CD4-positive, alpha-beta T cell (primary cell): Measurements from ENCODE around the gene DEF6. TPM values are rescaled to one million over a fixed set of nuclear protein-coding genes. Genes with fewer than 3 reads are reported as not detected.

Experiments used
- ATAC-seq: fragments of 200-7000 bp; cut with Tn5 transposase; one replicate; pipeline ENCODE4 v1.10.0; 2022; ENCODE audit warnings: mild to moderate bottlenecking; ENCODE audit not compliant: poor library complexity
- CTCF ChIA-PET: fragments of 350-600 bp; sonication (Branson Sonifier 250); formaldehyde crosslinking; loops from one replicate; lab custom pipeline; 2021; ENCODE audit warnings: antibody characterized with exemption, inconsistent platforms; lab: Charles Lee
- POLR2A ChIA-PET: fragments of 350-600 bp; sonication (Branson Sonifier 250); formaldehyde crosslinking; loops from one replicate; lab custom pipeline; 2021; ENCODE audit warnings: antibody characterized with exemption, inconsistent platforms; lab: Charles Lee
- DNase-seq, 14 experiments: peaks; one replicate each; pipeline ENCODE4 v3.0.0-alpha.2; 2013 to 2020; ENCODE audit warnings: mixed read lengths in 2 of 14
- H3K27ac ChIP-seq, 2 donors: one replicate each; pipeline versions ENCODE4 v1.5.1 to v1.7.0; 2013; ENCODE audit warnings: low read length in 2 of 2, low read depth in 1 of 2, mild to moderate bottlenecking in 1 of 2
- H3K27me3 ChIP-seq, 2 experiments: 1 replicate in 1 of 2; 2 replicates in 1 of 2; pipeline versions ENCODE4 v1.6.1 to v1.7.0; 2013; ENCODE audit warnings: low read length in 2 of 2, control low read depth in 1 of 2, mild to moderate bottlenecking in 1 of 2, moderate library complexity in 1 of 2; ENCODE audit not compliant: insufficient read depth in 2 of 2, control insufficient read depth in 1 of 2
- H3K36me3 ChIP-seq: one replicate; pipeline ENCODE4 v1.6.1; 2013; ENCODE audit warnings: low read length, control low read depth; ENCODE audit not compliant: insufficient read depth
- H3K4me1 ChIP-seq: one replicate; pipeline ENCODE4 v1.6.1; 2013; ENCODE audit warnings: low read length, control low read depth; ENCODE audit not compliant: insufficient read depth
- H3K4me3 ChIP-seq: one replicate; pipeline ENCODE4 v1.5.1; 2013; ENCODE audit warnings: mild to moderate bottlenecking, low read length, moderate library complexity
- H3K9me3 ChIP-seq, 2 experiments: 1 replicate in 1 of 2; 2 replicates in 1 of 2; pipeline versions ENCODE4 v1.6.1 to v1.7.0; 2013; ENCODE audit warnings: low read length in 2 of 2, mild to moderate bottlenecking in 2 of 2, control low read depth in 1 of 2, moderate library complexity in 1 of 2; ENCODE audit not compliant: control insufficient read depth in 1 of 2, insufficient read depth in 1 of 2
- H3K27ac Mint-ChIP-seq: one replicate; pipeline ENCODE4 v1.8.0; 2020; ENCODE audit warnings: mixed read lengths
- H3K27me3 Mint-ChIP-seq: one replicate; pipeline ENCODE4 v1.8.0; 2021; ENCODE audit warnings: mixed read lengths
- H3K36me3 Mint-ChIP-seq: one replicate; pipeline ENCODE4 v1.8.0; 2021; ENCODE audit warnings: low read depth, mixed read lengths
- H3K4me1 Mint-ChIP-seq: one replicate; pipeline ENCODE4 v1.8.0; 2021; ENCODE audit warnings: low read depth, mixed read lengths
- H3K4me3 Mint-ChIP-seq: one replicate; pipeline ENCODE4 v1.8.0; 2020; ENCODE audit warnings: mild to moderate bottlenecking, mixed read lengths
- H3K9me3 Mint-ChIP-seq: one replicate; pipeline ENCODE4 v1.8.0; 2020; ENCODE audit warnings: mixed read lengths
- intact Hi-C, 2 experiments: fragments of 100-400 bp; cut with DNase I in 1 of 2; cut with micrococcal nuclease in 1 of 2; formaldehyde crosslinking; loops; one replicate each; pipeline versions ENCODE4 v1.15.1 to v1.9.0; 2023 to 2025; cut with DNase I, micrococcal nuclease
- total RNA-seq, 174 experiments: library from RNA in 2 of 174; stranded (reverse) in 2 of 174; gene quantifications; one replicate each; pipeline ENCODE4 v1.2.3 and lab custom pipeline; 2021 to 2026
- TF ChIP-seq, protein P1 (sequence below): fragments of 200-600 bp; IDR thresholded peaks from one replicate; pipeline ENCODE4 v1.8.0; 2022; ENCODE audit warnings: antibody characterized with exemption, mild to moderate bottlenecking

The DEF6 gene
- total RNA-seq, 2 experiments from 2014 or later, result 209 to 212 TPM

DNA sequence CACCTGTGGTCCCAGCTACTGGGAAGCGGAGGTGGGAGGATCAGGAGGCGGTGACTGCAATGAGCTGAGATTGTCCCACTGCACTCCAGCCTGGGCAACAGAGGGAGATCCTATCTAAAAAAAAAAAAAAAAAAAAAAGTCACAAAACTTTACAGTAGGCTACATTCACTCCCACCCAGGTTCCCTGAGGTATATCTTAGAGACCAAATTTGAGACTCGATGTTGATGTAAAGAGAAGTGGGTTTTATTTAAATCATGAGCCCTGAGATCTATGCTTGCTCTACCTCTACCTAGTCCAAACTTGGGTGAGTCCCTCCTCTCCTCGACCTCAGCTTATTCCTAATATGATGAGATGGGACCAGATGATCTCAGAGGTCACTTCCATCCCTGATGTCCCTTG is 8.8 kb upstream of the DEF6 start:
- H3K27ac ChIP-seq, result no peak overlapping the region
- Mint-ChIP-seq H3K36me3 (peaks cover 90% of the 10 kb centered on the region), H3K27me3 (no peaks in the 10 kb centered on the region), H3K4me3 (no peak overlapping the region), H3K4me1 (no peaks in the 10 kb centered on the region), H3K27ac (no peak overlapping the region), H3K9me3 (no peaks in the 10 kb centered on the region)
- TF ChIP-seq, protein P1, sequence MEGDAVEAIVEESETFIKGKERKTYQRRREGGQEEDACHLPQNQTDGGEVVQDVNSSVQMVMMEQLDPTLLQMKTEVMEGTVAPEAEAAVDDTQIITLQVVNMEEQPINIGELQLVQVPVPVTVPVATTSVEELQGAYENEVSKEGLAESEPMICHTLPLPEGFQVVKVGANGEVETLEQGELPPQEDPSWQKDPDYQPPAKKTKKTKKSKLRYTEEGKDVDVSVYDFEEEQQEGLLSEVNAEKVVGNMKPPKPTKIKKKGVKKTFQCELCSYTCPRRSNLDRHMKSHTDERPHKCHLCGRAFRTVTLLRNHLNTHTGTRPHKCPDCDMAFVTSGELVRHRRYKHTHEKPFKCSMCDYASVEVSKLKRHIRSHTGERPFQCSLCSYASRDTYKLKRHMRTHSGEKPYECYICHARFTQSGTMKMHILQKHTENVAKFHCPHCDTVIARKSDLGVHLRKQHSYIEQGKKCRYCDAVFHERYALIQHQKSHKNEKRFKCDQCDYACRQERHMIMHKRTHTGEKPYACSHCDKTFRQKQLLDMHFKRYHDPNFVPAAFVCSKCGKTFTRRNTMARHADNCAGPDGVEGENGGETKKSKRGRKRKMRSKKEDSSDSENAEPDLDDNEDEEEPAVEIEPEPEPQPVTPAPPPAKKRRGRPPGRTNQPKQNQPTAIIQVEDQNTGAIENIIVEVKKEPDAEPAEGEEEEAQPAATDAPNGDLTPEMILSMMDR, result no peak
- intact Hi-C loops, result no loop called here
- no peak for DNase-seq
- H3K4me1 ChIP-seq, result no peaks in the 10 kb centered on the region
- ChIA-PET POLR2A (interaction anchor here (0.6 kb wide), 1 partner anchor 166 kb away, joined by 3 read pairs; no protein-coding TSS in a partner anchor), CTCF (interaction anchor here (1.1 kb wide), 1 partner anchor 36 kb away, joined by 3 read pairs; no protein-coding TSS in a partner anchor)
- no peaks in the 10 kb centered on the region for H3K9me3 ChIP-seq
- no peak for ATAC-seq
- peaks cover 89% of the 10 kb centered on the region for H3K36me3 ChIP-seq
- H3K4me3 ChIP-seq, result no peak overlapping the region
- no peaks in the 10 kb centered on the region for H3K27me3 ChIP-seq

DNA sequence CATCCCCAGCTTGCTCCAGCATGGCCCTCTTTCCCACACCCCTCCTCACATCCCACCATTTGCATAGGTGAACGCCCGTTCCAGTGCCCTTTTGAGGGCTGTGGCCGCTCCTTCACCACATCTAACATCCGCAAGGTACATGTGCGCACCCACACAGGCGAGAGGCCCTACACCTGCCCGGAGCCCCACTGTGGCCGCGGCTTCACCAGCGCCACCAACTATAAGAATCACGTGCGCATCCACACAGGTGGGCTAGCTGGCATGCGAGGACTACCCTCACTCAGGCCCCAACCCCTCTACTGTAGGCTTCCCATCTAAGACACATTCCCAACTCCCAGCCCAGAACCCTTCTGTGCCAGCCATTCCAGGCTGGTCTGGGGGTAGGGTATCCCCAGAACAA is 6.1 kb upstream of the DEF6 start:
- peaks cover 91% of the 10 kb centered on the region for H3K36me3 ChIP-seq
- Mint-ChIP-seq H3K27me3 (no peaks in the 10 kb centered on the region), H3K9me3 (no peaks in the 10 kb centered on the region), H3K4me3 (no peak overlapping the region), H3K36me3 (peaks cover 88% of the 10 kb centered on the region), H3K27ac (no peak overlapping the region), H3K4me1 (peaks cover 5% of the 10 kb centered on the region)
- no peak overlapping the region for H3K4me3 ChIP-seq
- CTCF ChIA-PET, result no interaction called here
- no peak overlapping the region for H3K27ac ChIP-seq
- H3K27me3 ChIP-seq, result no peaks in the 10 kb centered on the region
- ATAC-seq (no peak), DNase-seq (no peak)
- no peaks in the 10 kb centered on the region for H3K9me3 ChIP-seq
- intact Hi-C loops, result no loop called here
- H3K4me1 ChIP-seq, result peaks cover 8% of the 10 kb centered on the region
- TF ChIP-seq, protein P1, result no peak
- POLR2A ChIA-PET, result no interaction called here

DNA sequence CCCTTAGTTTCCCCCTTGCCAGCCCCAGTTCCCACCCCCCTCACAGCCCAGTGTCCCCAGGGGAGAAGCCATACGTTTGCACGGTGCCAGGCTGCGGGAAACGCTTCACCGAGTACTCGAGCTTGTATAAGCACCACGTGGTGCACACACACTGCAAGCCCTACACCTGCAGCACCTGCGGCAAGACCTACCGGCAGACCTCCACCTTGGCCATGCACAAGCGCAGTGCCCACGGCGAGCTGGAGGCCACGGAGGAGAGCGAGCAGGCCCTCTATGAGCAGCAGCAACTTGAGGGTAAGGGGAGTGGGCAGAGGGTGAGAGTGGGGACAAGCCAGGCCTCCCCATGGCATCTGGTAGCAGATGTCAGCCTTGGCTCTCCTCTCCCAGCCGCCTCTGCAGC is 5.1 kb upstream of the DEF6 start:
- intact Hi-C loops, result no loop called here
- Mint-ChIP-seq H3K27me3 (no peaks in the 10 kb centered on the region), H3K36me3 (peaks cover 84% of the 10 kb centered on the region), H3K9me3 (no peaks in the 10 kb centered on the region), H3K4me1 (peaks cover 11% of the 10 kb centered on the region), H3K4me3 (no peak overlapping the region), H3K27ac (no peak overlapping the region)
- CTCF ChIA-PET, result interaction anchor here (1.8 to 7.9 kb wide), 2 partner anchors 50 to 157 kb away, joined by 5 to 75 read pairs; partner anchors contain the start of genes FANCE and PPARD
- H3K4me3 ChIP-seq, result no peak overlapping the region
- peaks cover 15% of the 10 kb centered on the region for H3K4me1 ChIP-seq
- DNase-seq, result no peak
- no peak overlapping the region for H3K27ac ChIP-seq
- no peaks in the 10 kb centered on the region for H3K27me3 ChIP-seq
- POLR2A ChIA-PET, result no interaction called here
- no peaks in the 10 kb centered on the region for H3K9me3 ChIP-seq
- peaks cover 86% of the 10 kb centered on the region for H3K36me3 ChIP-seq
- TF ChIP-seq, protein P1, result no peak
- ATAC-seq, result no peak
